HG03460 (cell line): Measurements from ENCODE around the gene CCDC116.
A peak's percentile ranks its signal among the peaks of the same experiment; 100 is the strongest.
"Not testable (repeated sequence)": the region's sequence is repeated elsewhere in the genome, so short reads cannot be mapped to it uniquely, and the experiment has no call there.

Experiments used
- ATAC-seq: cut with Tn5 transposase; IDR thresholded peaks from one replicate; pipeline ENCODE4 v1.9.1; 2021; ENCODE audit not compliant: unreplicated experiment

Gene CCDC116, protein sequence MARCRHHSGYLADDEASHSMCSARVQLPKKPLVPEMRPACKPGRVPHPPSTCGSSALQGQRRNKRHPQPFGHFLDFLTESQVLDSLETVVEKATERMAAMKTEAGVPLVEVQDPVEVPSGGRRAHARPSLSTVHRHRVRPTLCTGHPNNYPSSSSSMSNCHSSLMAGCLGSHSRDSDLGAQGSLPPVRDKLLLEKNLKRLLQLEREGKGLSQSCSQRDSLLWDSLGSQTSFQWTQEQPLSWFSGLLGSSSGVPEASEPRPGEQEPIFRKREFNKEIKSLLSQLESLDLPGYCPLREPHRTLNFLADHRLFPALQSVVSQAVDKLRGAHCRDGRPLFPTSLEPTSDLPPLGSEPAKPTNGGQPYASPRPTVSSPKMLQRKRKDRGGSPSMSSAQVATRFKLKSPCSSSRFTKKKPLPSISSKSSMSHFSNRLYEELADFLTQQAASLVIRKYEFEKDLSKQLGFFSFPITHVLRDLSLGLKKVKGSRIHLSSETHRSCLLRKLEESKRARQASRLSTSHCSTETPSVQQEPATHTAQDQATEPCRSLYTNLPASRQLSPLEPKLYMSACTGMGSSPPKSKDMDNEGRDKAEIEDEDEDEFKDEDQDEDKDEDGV

GRCh38 chr22:21632237-21632895 lies at the start of gene CCDC116:
Gene CCDC116 (plus strand): TSS chr22:21632760. CDS start chr22:21633182, 422 bp downstream.
- no peak for ATAC-seq

DNA sequence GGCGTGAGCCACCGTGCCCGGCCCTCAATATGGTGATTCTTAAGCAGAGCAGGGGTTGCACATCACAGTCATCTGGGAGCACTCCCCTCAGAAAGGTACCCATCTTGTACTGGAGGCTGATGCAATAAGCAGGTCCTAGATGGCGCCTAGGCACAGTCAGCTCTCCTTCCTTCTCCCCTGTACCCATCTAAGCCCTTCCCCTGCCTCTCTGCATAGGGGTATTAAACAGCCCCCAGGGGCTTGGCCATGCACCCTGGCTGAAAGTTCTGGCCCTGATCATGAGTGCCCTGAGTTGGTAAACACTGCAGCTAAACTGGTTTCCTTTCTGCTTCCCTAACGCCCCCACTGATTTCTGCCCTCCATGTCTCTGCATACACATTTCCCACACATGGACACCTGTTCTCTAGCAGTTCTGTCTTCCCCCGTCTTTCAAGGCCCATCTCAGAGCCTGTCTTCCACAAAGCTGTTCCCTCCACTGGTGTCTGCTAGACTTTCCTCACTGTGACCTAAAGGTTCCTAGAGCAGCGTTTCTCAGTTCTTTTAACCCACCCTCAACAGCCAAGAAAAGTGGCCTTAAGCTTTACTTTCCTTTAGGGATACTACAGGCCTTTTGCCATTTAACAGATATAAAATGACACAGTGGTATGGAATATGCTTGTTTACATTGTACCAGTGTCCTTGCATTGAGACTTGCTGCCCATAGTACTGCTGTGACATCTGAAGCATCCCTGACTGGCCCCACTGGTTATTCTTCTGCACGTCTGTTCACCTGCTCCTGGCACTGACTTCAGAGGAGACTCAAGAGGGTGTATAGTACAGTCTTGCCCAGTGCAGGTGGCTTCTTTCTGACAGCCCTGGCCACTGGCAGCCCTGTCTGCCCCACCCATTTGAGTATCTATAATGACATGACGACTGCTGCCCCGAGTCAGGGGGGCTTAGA lies 49.5 kb upstream of the CCDC116 start:
- no peak for ATAC-seq

- no peak for ATAC-seq
Measured at GRCh38 chr22:21585389-21585788, 47.2 kb upstream of the CCDC116 start.

GRCh38 chr22:21587803-21588611 lies 44.6 kb upstream of the CCDC116 start:
- ATAC-seq: peak; percentile 80

DNA sequence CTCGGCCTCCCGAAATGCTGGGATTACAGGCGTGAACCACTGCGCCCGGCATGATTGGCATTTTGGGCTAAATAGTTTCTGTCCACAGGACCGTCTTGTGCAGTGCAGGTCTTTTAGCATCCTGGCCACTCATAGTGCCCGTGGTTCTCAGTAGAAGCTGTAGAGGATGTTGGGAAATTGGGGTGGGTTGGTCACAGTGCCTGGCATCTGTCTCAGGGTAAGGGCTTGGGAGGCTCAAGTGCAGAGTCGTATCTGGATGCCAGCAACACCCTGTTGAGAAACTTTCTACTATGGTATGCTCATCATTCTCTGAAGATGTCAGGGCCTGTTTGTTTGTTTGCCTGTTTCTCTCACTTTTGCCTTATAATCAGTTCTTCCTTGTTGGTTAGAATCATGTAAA lies 43.2 kb upstream of the CCDC116 start:
- no peak for ATAC-seq

DNA sequence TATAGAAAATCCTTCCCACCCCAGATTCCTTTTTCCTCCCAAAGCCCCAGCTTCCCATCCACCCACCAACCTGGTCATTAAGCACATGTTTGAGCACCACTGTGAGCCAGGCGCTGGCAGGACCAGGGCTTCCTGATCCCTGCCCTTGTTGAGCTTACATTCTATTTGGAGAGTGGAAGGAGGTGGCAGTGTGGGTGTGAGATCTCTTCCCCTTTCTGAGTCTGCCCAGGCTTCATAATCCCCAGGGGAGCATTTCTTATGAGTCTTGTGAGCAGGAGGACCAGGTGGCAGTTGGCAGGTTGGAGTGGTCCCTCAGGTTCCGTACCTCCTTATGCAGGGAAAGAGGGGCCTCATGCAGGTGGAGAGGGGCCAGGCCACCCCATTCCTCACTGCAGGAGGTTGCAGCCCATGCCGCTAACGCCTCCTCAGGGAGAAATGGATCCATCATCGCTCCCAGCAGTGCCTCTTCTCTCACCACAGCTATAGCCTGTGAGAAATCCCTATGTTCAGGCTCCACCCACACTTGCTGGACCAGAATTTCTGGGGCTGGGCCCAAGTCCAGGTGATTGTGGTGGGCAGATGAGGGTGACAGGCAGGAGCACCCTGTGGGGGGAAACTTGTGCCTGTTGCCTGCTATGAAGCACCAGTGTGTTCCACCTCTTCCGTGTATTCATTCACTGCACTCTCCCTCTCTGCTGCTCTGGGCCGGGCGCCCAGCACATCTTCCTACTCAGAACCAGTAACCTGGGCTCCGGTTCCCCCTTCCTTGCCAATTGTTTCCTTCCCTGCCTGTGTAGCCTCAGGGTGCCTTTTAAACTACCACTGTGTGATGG lies 41.5 kb upstream of the CCDC116 start:
- no peak for ATAC-seq

GRCh38 chr22:21591695-21592094 lies 40.9 kb upstream of the CCDC116 start:
- no peak for ATAC-seq

- no peak for ATAC-seq
Measured at GRCh38 chr22:21592422-21592821, 40.1 kb upstream of the CCDC116 start.

- ATAC-seq: no peak
Measured at GRCh38 chr22:21593406-21594232, 38.9 kb upstream of the CCDC116 start.

- ATAC-seq: no peak
Measured at GRCh38 chr22:21594865-21595452, 37.6 kb upstream of the CCDC116 start.

DNA sequence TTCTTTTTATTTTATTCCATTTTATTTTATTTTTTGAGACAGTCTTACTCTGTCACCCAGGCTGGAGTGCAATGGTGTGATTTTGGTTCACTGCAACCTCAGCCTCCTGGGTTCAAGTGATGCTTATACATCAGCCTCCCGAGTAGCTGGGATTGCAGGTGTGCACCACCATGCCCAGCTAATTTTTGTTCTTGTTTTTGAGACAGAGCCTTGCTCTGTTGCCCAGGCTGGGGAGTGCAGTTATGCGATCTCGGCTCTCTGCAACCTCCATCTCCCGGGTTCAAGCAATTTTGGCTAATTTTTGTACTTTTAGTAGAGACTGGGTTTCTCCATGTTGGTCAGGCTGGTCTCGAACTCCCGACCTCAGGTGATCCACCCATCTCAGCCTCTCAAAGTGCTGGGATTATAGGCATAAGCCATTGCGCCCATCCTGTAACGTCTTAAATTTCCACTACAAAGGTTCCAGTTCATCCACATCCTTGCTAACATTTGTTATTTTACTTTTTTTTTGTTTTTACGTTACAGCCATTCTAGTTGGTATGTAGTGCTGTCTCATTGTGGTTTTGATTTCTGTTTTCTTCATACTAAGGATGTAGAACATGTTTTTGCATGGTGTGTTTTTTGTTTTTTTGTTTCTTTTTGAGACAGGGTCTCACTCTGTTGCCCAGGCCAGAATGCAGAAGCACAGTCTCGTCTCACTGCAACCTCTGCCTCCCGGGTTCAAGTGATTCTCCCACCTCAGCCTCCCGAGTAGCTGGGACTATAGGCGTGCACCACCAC lies 36.0 kb upstream of the CCDC116 start:
- not testable (repeated sequence) for ATAC-seq

DNA sequence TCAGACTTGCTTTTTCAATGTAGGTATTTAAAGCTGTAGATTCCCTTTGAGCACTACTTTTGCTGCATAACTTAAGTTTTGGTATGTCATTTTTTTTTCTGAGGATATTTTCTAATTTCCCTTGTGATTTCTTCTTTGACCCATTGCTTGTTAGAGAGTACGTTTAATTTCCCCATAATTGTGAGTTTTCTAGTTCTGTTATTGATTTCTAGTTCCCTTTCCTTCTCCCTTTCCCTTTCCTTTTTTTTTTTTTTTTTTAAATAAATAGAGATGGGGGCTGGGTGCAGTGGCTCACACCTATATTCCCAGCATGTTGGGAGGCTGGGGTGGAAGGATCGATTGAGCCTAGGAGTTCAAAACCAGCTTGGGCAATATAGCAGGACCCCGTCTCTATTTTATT lies 34.3 kb upstream of the CCDC116 start:
- no peak for ATAC-seq

DNA sequence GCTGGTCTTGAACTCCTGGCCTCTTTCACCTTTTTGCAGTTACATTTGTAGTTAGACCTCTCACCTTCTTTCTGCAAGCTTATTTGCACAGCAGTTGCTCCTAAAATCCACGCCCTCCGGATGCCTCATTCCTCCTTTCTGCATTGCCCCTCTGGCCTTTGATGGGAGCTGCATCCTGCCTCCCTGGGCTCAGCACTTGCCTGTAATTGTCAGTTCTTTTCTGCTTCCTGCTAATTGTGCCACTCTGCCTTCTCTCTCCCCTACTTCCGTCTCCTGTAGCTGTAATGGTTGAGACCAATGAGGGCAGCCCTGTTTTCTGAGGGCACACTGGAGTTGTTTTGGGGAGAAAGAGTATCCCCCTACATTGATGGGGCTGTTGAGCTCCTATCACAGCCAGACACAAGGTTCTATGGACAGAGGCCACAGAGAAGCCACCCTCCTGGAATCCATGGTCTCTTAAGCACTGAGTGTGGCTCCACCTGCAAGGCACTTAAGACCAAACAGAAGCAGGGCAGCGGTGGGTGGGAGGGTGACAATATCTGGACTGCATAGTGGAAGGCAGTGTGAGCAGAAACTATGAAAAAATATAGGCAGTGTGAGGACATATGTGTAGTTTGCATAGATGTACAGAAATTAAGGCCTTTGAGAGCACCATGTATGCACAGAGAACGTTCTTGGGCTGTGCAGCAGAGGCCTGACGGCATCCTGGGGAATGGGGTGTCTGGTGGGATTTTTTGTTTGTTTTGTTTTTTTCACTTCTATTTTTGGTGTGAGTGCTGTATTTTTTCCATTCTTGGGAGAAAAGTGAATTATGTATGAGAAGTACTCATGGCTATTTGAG lies 33.3 kb upstream of the CCDC116 start:
- ATAC-seq: no peak

- ATAC-seq: no peak
Measured at GRCh38 chr22:21602579-21602978, 30.0 kb upstream of the CCDC116 start.

GRCh38 chr22:21603973-21604372 lies 28.6 kb upstream of the CCDC116 start:
- no peak for ATAC-seq

DNA sequence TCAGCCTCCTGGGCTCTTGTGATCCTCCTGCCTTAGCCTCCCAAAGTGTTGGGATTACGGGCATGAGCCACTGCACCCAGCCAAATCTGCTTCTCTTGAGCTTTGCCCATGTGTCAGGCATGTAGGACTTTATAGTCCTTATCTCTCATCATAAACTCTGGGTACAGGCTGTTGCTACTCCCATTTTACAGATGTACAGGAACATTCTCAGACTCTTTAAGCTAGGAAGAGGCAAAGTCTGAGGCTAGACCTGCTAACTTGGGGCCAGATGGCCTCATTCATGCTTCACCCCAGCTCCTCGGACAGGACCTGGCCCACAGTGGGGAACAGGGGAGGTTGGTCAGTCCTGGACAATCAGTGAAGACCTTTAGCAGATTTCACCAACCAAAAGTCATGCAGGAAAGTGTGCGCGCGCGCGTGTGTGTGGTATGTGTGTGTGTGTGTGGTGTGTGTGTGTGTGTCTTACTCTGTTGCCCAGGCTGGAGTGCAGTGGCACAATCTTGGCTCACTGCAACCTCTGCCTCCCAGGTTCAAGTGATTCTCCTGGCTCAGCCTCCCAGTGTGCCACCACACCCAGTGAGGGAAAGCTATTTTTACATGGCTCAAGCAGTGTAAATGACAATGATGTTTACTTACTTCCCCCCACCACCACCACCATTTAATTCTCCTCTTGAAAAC lies 26.5 kb upstream of the CCDC116 start:
- ATAC-seq: no peak
